H9 (cell line): ENCODE results near the gene MOB3A. TPM values are rescaled to one million over a fixed set of nuclear protein-coding genes. Genes with fewer than 3 reads are reported as not detected.

Experiments
- DNase-seq: peaks from one replicate; pipeline ENCODE4 v3.0.0-alpha.2; 2017
- H2AFZ ChIP-seq: one replicate; pipeline ENCODE4 v1.6.1; 2013; ENCODE audit warnings: mild to moderate bottlenecking, low read length, control low read depth, moderate library complexity
- H2AK5ac ChIP-seq: 2 replicates; pipeline ENCODE4 v1.6.1; 2013; ENCODE audit warnings: low read length, control low read depth, mixed read lengths; ENCODE audit not compliant: insufficient read length
- H2BK120ac ChIP-seq: one replicate; pipeline ENCODE4 v1.6.1; 2013; ENCODE audit warnings: low read depth, mild to moderate bottlenecking, low read length, control low read depth, inconsistent platforms; ENCODE audit not compliant: poor library complexity, severe bottlenecking
- H2BK12ac ChIP-seq: 2 replicates; pipeline ENCODE4 v1.6.1; 2013; ENCODE audit warnings: low read length, control low read depth, mixed read lengths, low read depth; ENCODE audit not compliant: insufficient read length
- H2BK15ac ChIP-seq: 2 replicates; pipeline ENCODE4 v1.6.1; 2013; ENCODE audit warnings: low read depth, low read length, control low read depth
- H2BK20ac ChIP-seq: one replicate; pipeline ENCODE4 v1.6.1; 2013; ENCODE audit warnings: low read depth, mild to moderate bottlenecking, low read length, control low read depth, inconsistent platforms; ENCODE audit not compliant: poor library complexity, severe bottlenecking
- H2BK5ac ChIP-seq: 2 replicates; pipeline ENCODE4 v1.6.1; 2013; ENCODE audit warnings: low read length, control low read depth, mixed read lengths; ENCODE audit not compliant: insufficient read length
- H3K14ac ChIP-seq: 2 replicates; pipeline ENCODE4 v1.6.1; 2013; ENCODE audit warnings: low read length, control low read depth; ENCODE audit not compliant: insufficient read depth
- H3K18ac ChIP-seq: 2 replicates; pipeline ENCODE4 v1.6.1; 2013; ENCODE audit warnings: low read depth, mild to moderate bottlenecking, mixed read lengths, low read length, control low read depth; ENCODE audit not compliant: insufficient read length
- H3K23ac ChIP-seq: 2 replicates; pipeline ENCODE4 v1.6.1; 2013; ENCODE audit warnings: low read length, control low read depth, mixed read lengths, low read depth; ENCODE audit not compliant: insufficient read length
- H3K23me2 ChIP-seq: 2 replicates; pipeline ENCODE4 v1.6.1; 2013; ENCODE audit warnings: low read depth, mild to moderate bottlenecking, mixed read lengths, low read length, control low read depth; ENCODE audit not compliant: insufficient read length, poor library complexity, severe bottlenecking
- H3K27ac ChIP-seq: 2 replicates; pipeline ENCODE4 v1.5.1; 2013; ENCODE audit warnings: low read length, control low read depth, mixed read lengths, low read depth; ENCODE audit not compliant: insufficient read length
- H3K27me3 ChIP-seq: 2 replicates; pipeline ENCODE4 v1.6.1; 2013; ENCODE audit warnings: low read length, control low read depth, inconsistent platforms; ENCODE audit not compliant: insufficient read depth
- H3K4ac ChIP-seq: 2 replicates; pipeline ENCODE4 v1.6.1; 2013; ENCODE audit warnings: low read depth, mild to moderate bottlenecking, control low read depth, inconsistent platforms, low read length, moderate library complexity
- H3K4me1 ChIP-seq: 2 replicates; pipeline ENCODE4 v1.6.1; 2013; ENCODE audit warnings: low read length, control low read depth, inconsistent platforms; ENCODE audit not compliant: insufficient read depth
- H3K4me2 ChIP-seq: 2 replicates; pipeline ENCODE4 v1.6.1; 2013; ENCODE audit warnings: low read length, control low read depth, mixed read lengths; ENCODE audit not compliant: insufficient read length, insufficient read depth
- H3K56ac ChIP-seq: 2 replicates; pipeline ENCODE4 v1.6.1; 2013; ENCODE audit warnings: low read depth, mild to moderate bottlenecking, mixed read lengths, low read length, control low read depth; ENCODE audit not compliant: insufficient read length
- H3K79me1 ChIP-seq: 2 replicates; pipeline ENCODE4 v1.6.1; 2013; ENCODE audit warnings: low read depth, mild to moderate bottlenecking, moderate library complexity, low read length, control low read depth, inconsistent platforms; ENCODE audit not compliant: insufficient read depth, poor library complexity, severe bottlenecking
- H3K79me2 ChIP-seq: 2 replicates; pipeline ENCODE4 v1.6.1; 2013; ENCODE audit warnings: low read length, control low read depth, inconsistent platforms; ENCODE audit not compliant: insufficient read depth
- H3K9ac ChIP-seq: 2 replicates; pipeline ENCODE4 v1.6.1; 2013; ENCODE audit warnings: low read length, control low read depth, mixed read lengths; ENCODE audit not compliant: insufficient read length; ENCODE audit errors: extremely low read depth
- H3K9me3 ChIP-seq: one replicate; pipeline ENCODE4 v1.6.1; 2013; ENCODE audit warnings: low read depth, low read length, inconsistent platforms; ENCODE audit not compliant: control insufficient read depth
- H3T11ph ChIP-seq: one replicate; pipeline ENCODE4 v1.6.1; 2013; ENCODE audit warnings: mild to moderate bottlenecking, low read length, control low read depth, inconsistent platforms
- H4K20me1 ChIP-seq: one replicate; pipeline ENCODE4 v1.6.1; 2013; ENCODE audit not compliant: control insufficient read depth, insufficient read length, insufficient read depth
- H4K5ac ChIP-seq: 2 replicates; pipeline ENCODE4 v1.6.1; 2013; ENCODE audit warnings: low read depth, mild to moderate bottlenecking, mixed read lengths, low read length, control low read depth; ENCODE audit not compliant: insufficient read length
- H4K8ac ChIP-seq: replicated peaks from 2 replicates; pipeline ENCODE4 v1.6.1; 2013; ENCODE audit warnings: low read length, control low read depth, mixed read lengths, low read depth; ENCODE audit not compliant: insufficient read length
- H4K91ac ChIP-seq: 2 replicates; pipeline ENCODE4 v1.6.1; 2013; ENCODE audit warnings: low read depth, mild to moderate bottlenecking, moderate library complexity, mixed read lengths, low read length, control low read depth; ENCODE audit not compliant: insufficient read length
- H3K27ac Mint-ChIP-seq, 3 experiments: 2 replicates in 2 of 3; 3 replicates in 1 of 3; pipeline ENCODE4 v1.8.0; 2020 to 2021; ENCODE audit warnings: mixed read lengths in 3 of 3, mild to moderate bottlenecking in 1 of 3, moderate library complexity in 1 of 3
- H3K27me3 Mint-ChIP-seq: 2 replicates; pipeline ENCODE4 v1.8.0; 2021; ENCODE audit warnings: low read depth, mild to moderate bottlenecking, moderate library complexity, mixed read lengths
- H3K36me3 Mint-ChIP-seq, 3 experiments: 2 replicates in 2 of 3; 3 replicates in 1 of 3; pipeline ENCODE4 v1.8.0; 2020 to 2021; ENCODE audit warnings: low read depth in 3 of 3, mixed read lengths in 3 of 3; ENCODE audit not compliant: insufficient read depth in 1 of 3
- H3K4me1 Mint-ChIP-seq, 2 experiments: 2 replicates each; pipeline ENCODE4 v1.8.0; 2020; ENCODE audit warnings: mixed read lengths in 2 of 2
- H3K4me3 Mint-ChIP-seq, 2 experiments: 2 replicates in 1 of 2; 3 replicates in 1 of 2; pipeline ENCODE4 v1.8.0; 2020 to 2021; ENCODE audit warnings: mild to moderate bottlenecking in 2 of 2, mixed read lengths in 2 of 2, moderate library complexity in 1 of 2
- H3K9me3 Mint-ChIP-seq, 2 experiments: 2 replicates in 1 of 2; 3 replicates in 1 of 2; pipeline ENCODE4 v1.8.0; 2020; ENCODE audit warnings: mild to moderate bottlenecking in 2 of 2, mixed read lengths in 2 of 2, moderate library complexity in 1 of 2
- WGBS: extraction: QIAGEN DNeasy Blood & Tissue Kit; methylation state at CpG from one replicate; pipeline ENCODE4 v1.1.7; 2013; ENCODE audit warnings: missing lambda C conversion rate, low lambda C conversion rate, mixed read lengths; ENCODE audit not compliant: insufficient read length; ENCODE audit errors: extremely low coverage; 5-methylcytosine and 5-hydroxymethylcytosine counted together
- total RNA-seq: library from RNA; stranded (reverse); gene quantifications from 2 replicates; pipeline ENCODE4 v1.2.1, GENCODE V29; 2021
- TF ChIP-seq, protein P1 (sequence below): fragments of 200-600 bp; sonication (generic); conservative IDR thresholded peaks from 3 replicates; pipeline ENCODE4 v1.8.0; 2021; ENCODE audit warnings: antibody characterized with exemption, mild to moderate bottlenecking

Gene MOB3A
- total RNA-seq, 1 experiment from 2014 or later = 11.5 TPM

- H3K23ac ChIP-seq = no peak overlapping the region
- H2AFZ ChIP-seq = no peak overlapping the region
- no peaks in the 10 kb centered on the region for H3K23me2 ChIP-seq
- H4K8ac ChIP-seq = no peak overlapping the region
- H4K5ac ChIP-seq = no peak overlapping the region
- no peaks in the 10 kb centered on the region for H3K79me1 ChIP-seq
- no peak overlapping the region for H3K14ac ChIP-seq
- peak; percentile 28 for DNase-seq
- no peak overlapping the region for H3K9ac ChIP-seq
- no peaks in the 10 kb centered on the region for H3K79me2 ChIP-seq
- H3K27ac ChIP-seq = no peak overlapping the region
- H4K91ac ChIP-seq = no peak overlapping the region
- no peak overlapping the region for H3T11ph ChIP-seq
- no peak overlapping the region for H2BK120ac ChIP-seq
- H2BK5ac ChIP-seq = no peak overlapping the region
- WGBS = no CpG with 5 or more reads among the region's 9 CpGs
- H4K20me1 ChIP-seq = no peaks in the 10 kb centered on the region
- H3K56ac ChIP-seq = no peak overlapping the region
- H2BK20ac ChIP-seq = no peak overlapping the region
- TF ChIP-seq, protein P1, sequence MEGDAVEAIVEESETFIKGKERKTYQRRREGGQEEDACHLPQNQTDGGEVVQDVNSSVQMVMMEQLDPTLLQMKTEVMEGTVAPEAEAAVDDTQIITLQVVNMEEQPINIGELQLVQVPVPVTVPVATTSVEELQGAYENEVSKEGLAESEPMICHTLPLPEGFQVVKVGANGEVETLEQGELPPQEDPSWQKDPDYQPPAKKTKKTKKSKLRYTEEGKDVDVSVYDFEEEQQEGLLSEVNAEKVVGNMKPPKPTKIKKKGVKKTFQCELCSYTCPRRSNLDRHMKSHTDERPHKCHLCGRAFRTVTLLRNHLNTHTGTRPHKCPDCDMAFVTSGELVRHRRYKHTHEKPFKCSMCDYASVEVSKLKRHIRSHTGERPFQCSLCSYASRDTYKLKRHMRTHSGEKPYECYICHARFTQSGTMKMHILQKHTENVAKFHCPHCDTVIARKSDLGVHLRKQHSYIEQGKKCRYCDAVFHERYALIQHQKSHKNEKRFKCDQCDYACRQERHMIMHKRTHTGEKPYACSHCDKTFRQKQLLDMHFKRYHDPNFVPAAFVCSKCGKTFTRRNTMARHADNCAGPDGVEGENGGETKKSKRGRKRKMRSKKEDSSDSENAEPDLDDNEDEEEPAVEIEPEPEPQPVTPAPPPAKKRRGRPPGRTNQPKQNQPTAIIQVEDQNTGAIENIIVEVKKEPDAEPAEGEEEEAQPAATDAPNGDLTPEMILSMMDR = no peak
- H3K4ac ChIP-seq = no peak overlapping the region
- Mint-ChIP-seq H3K27ac (no peak overlapping the region), H3K9me3 (peaks cover 6 to 13% of the 10 kb centered on the region in 2 experiments; a peak in 4 of 5 replicates), H3K36me3 (peaks cover 0 to 9% (median 4%) of the 10 kb centered on the region in 3 experiments; a peak in 3 of 7 replicates), H3K4me3 (no peak overlapping the region; a peak in 1 of 5 replicates), H3K4me1 (peaks cover 9 to 30% of the 10 kb centered on the region in 2 experiments), H3K27me3 (no peaks in the 10 kb centered on the region; the same call in 1 of the 2 replicates)
- H3K18ac ChIP-seq = no peak overlapping the region
- H2AK5ac ChIP-seq = no peak overlapping the region
- H2BK12ac ChIP-seq = no peak overlapping the region
- no peaks in the 10 kb centered on the region for H3K9me3 ChIP-seq
- no peak overlapping the region for H3K4me2 ChIP-seq
- no peaks in the 10 kb centered on the region; the same call in 1 of the 2 replicates for H3K4me1 ChIP-seq
- H2BK15ac ChIP-seq = no peak overlapping the region
- H3K27me3 ChIP-seq = no peaks in the 10 kb centered on the region
These were observed 62.3 kb downstream of the MOB3A start for GRCh38 chr19:2033825-2034159.
